Astrocyte (in vitro differentiated cells and primary cell): ENCODE results near the gene GLRX2. TPM values are rescaled to one million over a fixed set of nuclear protein-coding genes. Genes with fewer than 3 reads are reported as not detected.
A peak's percentile ranks its signal among the peaks of the same experiment; 100 is the strongest.

Experiments used
- DNase-seq: peaks from one replicate; pipeline ENCODE4 v3.0.0-alpha.2; 2010; ENCODE audit warnings: low read depth
- FAIRE-seq: peaks from 2 replicates; lab custom pipeline; 2011; peaks lifted over from hg19 to GRCh38; lab: Jason Lieb, UNC
- H2AFZ ChIP-seq: 2 replicates; pipeline ENCODE4 v1.6.0; 2012; ENCODE audit warnings: low read depth, low read length, inconsistent platforms
- H3K27ac ChIP-seq: 2 replicates; pipeline ENCODE4 v1.5.1; 2011; ENCODE audit warnings: low read depth, low read length, inconsistent platforms
- H3K27me3 ChIP-seq: 2 replicates; pipeline ENCODE4 v1.6.0; 2011; ENCODE audit warnings: low read length, inconsistent platforms; ENCODE audit not compliant: insufficient read depth
- H3K36me3 ChIP-seq: 2 replicates; pipeline ENCODE4 v1.5.1; 2011; ENCODE audit warnings: low read length, inconsistent platforms; ENCODE audit not compliant: insufficient read depth
- H3K4me1 ChIP-seq: 2 replicates; pipeline ENCODE4 v1.5.1; 2011; ENCODE audit warnings: low read length, inconsistent platforms; ENCODE audit not compliant: insufficient read depth
- H3K4me2 ChIP-seq: 2 replicates; pipeline ENCODE4 v1.6.0; 2012; ENCODE audit warnings: low read length, inconsistent platforms
- H3K4me3 ChIP-seq: 2 replicates; pipeline ENCODE4 v1.5.1; 2011; ENCODE audit warnings: low read depth, mild to moderate bottlenecking, low read length, inconsistent platforms; ENCODE audit not compliant: insufficient read depth
- H3K79me2 ChIP-seq: 2 replicates; pipeline ENCODE4 v1.6.0; 2012; ENCODE audit warnings: mild to moderate bottlenecking, low read length, inconsistent platforms; ENCODE audit not compliant: insufficient read depth
- H3K9ac ChIP-seq: 2 replicates; pipeline ENCODE4 v1.6.0; 2012; ENCODE audit warnings: mild to moderate bottlenecking, low read length, inconsistent platforms
- H3K9me3 ChIP-seq: 2 replicates; pipeline ENCODE4 v1.5.1; 2012; ENCODE audit warnings: low read depth, mild to moderate bottlenecking, low read length, inconsistent platforms; ENCODE audit not compliant: insufficient read depth
- H4K20me1 ChIP-seq: 2 replicates; pipeline ENCODE4 v1.6.0; 2012; ENCODE audit warnings: low read length, inconsistent platforms; ENCODE audit not compliant: insufficient read depth
- H3K27ac Mint-ChIP-seq: one replicate; pipeline ENCODE4 v1.8.0; 2021; ENCODE audit warnings: mild to moderate bottlenecking, mixed read lengths; ENCODE audit not compliant: unreplicated experiment
- H3K27me3 Mint-ChIP-seq: one replicate; pipeline ENCODE4 v1.8.0; 2021; ENCODE audit warnings: low read depth, mixed read lengths; ENCODE audit not compliant: unreplicated experiment
- H3K36me3 Mint-ChIP-seq: one replicate; pipeline ENCODE4 v1.8.0; 2021; ENCODE audit warnings: low read depth, mixed read lengths; ENCODE audit not compliant: unreplicated experiment
- H3K4me1 Mint-ChIP-seq: one replicate; pipeline ENCODE4 v1.8.0; 2021; ENCODE audit warnings: low read depth, mixed read lengths; ENCODE audit not compliant: unreplicated experiment
- H3K4me3 Mint-ChIP-seq: one replicate; pipeline ENCODE4 v1.8.0; 2021; ENCODE audit warnings: mild to moderate bottlenecking, moderate library complexity, mixed read lengths; ENCODE audit not compliant: unreplicated experiment
- H3K9me3 Mint-ChIP-seq: one replicate; pipeline ENCODE4 v1.8.0; 2021; ENCODE audit warnings: mild to moderate bottlenecking, mixed read lengths; ENCODE audit not compliant: unreplicated experiment
- CTCF ChIP-seq: IDR thresholded peaks from 2 replicates; pipeline ENCODE4 v1.5.1; 2011; ENCODE audit warnings: low read depth, mild to moderate bottlenecking, inconsistent platforms, low read length, moderate library complexity; ENCODE audit not compliant: insufficient read depth
- EZH2 ChIP-seq: IDR thresholded peaks from 2 replicates; pipeline ENCODE4 v1.6.1; 2012; ENCODE audit warnings: mild to moderate bottlenecking, low read length, inconsistent platforms; ENCODE audit not compliant: insufficient read depth
- total RNA-seq: library from RNA; stranded (reverse); gene quantifications from 2 replicates; pipeline ENCODE4 v1.2.1, GENCODE V29; 2021

Gene GLRX2
- total RNA-seq, 1 donor from 2014 or later, result 37.1 TPM

GRCh38 chr1:193121616-193122593, 16.7 kb upstream of the GLRX2 start, which contains the start of gene CDC73:
CDC73 (plus strand) TSS chr1:193122031; CDS start chr1:193122201, 170 bp downstream.
- H2AFZ ChIP-seq, result peak within 1 kb of the TSS; percentile 89
- no peak for FAIRE-seq
- H3K36me3 Mint-ChIP-seq, result peaks cover 4% of the 10 kb centered on the region

GRCh38 chr1:193120604-193121166, 15.5 kb upstream of the GLRX2 start:
- Histone ChIP-seq H3K4me3 (peak overlapping the region; percentile 99), H4K20me1 (peaks cover 33% of the 10 kb centered on the region), H3K9me3 (no peaks in the 10 kb centered on the region), H3K27ac (no peak overlapping the region), H3K4me2 (peak overlapping the region; percentile 93), H3K36me3 (peaks cover 2% of the 10 kb centered on the region), H2AFZ (peak overlapping the region; percentile 85), H3K4me1 (peaks cover 18% of the 10 kb centered on the region), H3K27me3 (no peaks in the 10 kb centered on the region), H3K79me2 (peaks cover 37% of the 10 kb centered on the region), H3K9ac (peak overlapping the region; percentile 99)
- Mint-ChIP-seq H3K9me3 (no peaks in the 10 kb centered on the region), H3K27ac (no peak overlapping the region), H3K4me3 (peak overlapping the region; percentile 100), H3K27me3 (no peaks in the 10 kb centered on the region), H3K4me1 (peaks cover 9% of the 10 kb centered on the region), H3K36me3 (peaks cover 2% of the 10 kb centered on the region)
- DNase-seq (no peak), FAIRE-seq (no peak)
- TF ChIP-seq CTCF, result no peak
- TF ChIP-seq EZH2, result no peak

More at GRCh38 chr1:193121616-193122593, 16.7 kb upstream of the GLRX2 start, which contains the start of gene CDC73:
- no peak for TF ChIP-seq EZH2
- TF ChIP-seq CTCF, result peak; percentile 50
- peak within 1 kb of the TSS; percentile 99 for H3K9ac ChIP-seq
- peak; percentile 90 for DNase-seq
- no peaks in the 10 kb centered on the region for H3K9me3 Mint-ChIP-seq
- H3K79me2 ChIP-seq, result peaks cover 49% of the 10 kb centered on the region
- H3K27ac Mint-ChIP-seq, result peak within 1 kb of the TSS; percentile 82
- peaks cover 42% of the 10 kb centered on the region for H4K20me1 ChIP-seq
- peak within 1 kb of the TSS; percentile 98 for H3K27ac ChIP-seq
- H3K4me3 Mint-ChIP-seq, result peak within 1 kb of the TSS; percentile 100
- H3K27me3 Mint-ChIP-seq, result no peaks in the 10 kb centered on the region
- no peaks in the 10 kb centered on the region for H3K27me3 ChIP-seq
- peaks cover 5% of the 10 kb centered on the region for H3K4me1 Mint-ChIP-seq
- H3K4me3 ChIP-seq, result peak within 1 kb of the TSS; percentile 99
- H3K4me2 ChIP-seq, result peak within 1 kb of the TSS; percentile 93
- no peaks in the 10 kb centered on the region for H3K9me3 ChIP-seq
- peaks cover 11% of the 10 kb centered on the region for H3K36me3 ChIP-seq
- H3K4me1 ChIP-seq, result peaks cover 14% of the 10 kb centered on the region
